ENCODE data around the gene RPL27.

RPL27 gene

DNA sequence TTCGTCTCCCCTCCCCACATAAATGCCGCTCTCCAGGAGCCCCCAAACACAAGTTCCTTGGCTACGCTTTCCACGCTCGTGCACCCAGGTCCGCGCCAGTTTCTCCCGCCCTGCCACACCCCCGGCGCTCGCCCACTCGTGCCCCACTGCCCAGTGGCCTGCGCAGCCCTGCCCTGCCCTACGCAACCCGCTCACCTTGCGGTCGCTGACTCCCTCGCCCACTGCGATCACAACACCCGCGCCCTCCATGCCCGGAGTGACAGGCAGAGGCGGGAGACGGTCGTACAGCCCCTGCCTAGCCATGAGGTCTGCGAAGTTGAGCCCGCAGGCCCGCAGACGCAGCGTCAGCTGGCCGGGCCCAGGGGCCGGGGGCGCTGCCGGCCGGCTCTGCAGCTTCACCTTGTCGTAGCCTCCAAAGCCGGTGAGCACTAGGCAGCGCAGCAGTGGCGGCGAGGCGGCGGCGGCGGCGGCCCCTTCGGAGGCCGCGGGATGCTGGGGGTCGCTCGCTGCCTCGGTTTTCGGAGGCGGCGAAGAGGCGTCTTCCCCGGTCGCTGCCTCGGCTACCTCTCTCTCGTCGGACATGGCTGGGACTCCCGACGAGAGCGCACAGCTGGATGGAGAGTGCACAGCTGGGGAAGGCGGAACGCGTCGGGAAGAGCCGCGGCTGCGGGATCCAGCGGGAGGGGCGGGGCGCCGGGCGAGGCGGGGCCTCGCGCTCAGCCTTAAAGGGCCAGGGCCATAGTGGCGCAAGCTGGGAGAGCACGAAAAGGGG is 23.7 kb downstream of the RPL27 start, which contains the start of gene VAT1:
TSS of gene VAT1 (minus strand) at position 645 of the 772 bp plus-strand sequence. CDS start at position 582, 63 bp downstream.
- FAIRE-seq: no peak

DNA sequence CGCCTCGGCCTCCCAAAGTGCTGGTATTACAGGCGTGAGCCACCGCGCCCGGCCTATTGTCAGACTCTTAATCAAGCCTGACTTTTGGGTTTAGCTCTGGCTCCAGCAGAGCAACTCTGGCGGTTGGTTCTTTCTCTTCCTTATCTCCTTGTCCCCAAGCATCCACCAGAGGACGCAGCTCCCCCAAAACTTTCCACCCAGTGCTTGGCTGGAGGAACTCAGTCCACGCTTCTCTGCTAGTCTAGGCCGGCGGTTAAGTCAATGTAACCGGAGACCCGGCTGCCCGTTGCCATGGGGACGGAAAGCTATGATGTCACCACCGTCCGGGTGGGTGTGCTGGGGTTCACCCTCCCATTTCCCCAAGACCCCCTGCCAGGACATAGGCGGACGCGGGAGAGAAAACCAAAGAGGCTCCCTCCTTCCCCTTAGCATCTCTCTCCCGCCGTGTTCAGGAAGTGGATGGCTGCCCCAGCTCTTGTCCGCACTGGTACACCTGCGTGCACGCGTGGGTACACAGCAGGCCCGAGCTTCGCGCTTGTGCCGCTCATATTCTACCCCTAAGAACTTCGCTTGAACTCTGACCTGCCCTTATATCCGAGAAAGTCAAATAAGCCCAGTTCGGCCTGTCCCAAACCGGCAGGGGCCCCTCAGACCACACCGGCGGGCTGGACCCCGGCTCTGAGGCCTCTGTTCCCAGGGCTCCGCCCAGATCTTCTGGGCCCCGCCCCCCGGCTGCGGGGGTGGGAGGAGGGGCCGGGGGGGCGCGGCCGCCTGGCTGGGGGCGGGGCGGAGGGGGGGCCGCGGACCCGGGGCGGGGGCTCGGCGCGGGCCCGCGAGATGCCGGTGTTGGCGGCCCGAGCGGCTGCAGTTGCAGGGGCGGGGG is 26.4 kb downstream of the RPL27 start, which contains the start of gene RND2:
TSS of gene RND2 (plus strand) at position 825 of the 883 bp plus-strand sequence. CDS start 117 bp downstream, outside the sequence.
- FAIRE-seq: no peak

DNA sequence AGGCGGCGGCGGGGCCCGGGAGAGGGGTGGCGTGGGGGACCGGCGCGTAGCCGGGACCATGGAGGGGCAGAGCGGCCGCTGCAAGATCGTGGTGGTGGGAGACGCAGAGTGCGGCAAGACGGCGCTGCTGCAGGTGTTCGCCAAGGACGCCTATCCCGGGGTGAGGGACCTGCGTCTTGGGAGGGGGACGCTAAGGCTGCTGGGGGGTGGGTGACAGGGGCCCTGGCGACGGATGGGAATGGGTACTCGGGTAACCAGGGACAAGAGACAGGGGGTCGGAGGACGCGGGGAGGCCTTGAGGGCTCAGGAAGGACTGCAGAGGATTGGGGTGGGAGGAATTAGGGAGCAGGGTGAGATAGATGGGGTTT is 27.1 kb downstream of the RPL27 start:
- no peak for FAIRE-seq

DNA sequence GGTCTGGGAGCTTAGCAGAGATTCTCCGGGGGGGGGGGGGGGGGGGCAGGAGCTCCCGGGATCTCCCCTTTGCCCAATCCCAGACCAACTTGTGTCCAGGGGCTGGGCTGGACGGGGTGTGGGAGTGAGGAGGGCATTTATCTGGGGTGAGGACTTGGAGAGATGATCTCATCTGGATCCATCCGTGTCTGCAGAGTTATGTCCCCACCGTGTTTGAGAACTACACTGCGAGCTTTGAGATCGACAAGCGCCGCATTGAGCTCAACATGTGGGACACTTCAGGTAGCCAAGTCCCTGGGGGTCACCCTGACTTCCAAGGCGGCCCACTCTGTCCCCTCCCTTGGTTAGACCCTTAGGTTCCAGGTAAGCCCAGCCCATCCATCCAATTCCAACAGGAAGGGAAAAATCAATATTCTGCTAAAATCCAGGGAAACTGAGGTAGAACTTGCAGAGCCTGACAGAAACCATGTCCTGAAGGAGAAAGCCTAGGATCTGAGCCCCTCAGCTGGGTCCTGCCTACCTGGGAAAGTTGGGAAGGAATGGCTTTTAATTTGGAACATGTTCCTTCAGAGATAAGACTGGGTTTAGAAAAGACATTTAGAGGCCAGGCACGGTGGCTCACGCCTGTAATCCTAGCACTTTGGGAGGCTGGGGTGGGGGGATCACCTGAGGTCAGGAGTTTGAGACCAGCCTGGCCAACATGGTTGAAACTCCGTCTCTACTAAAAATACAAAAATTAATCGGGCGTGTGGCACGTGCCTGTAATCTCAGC is 27.7 kb downstream of the RPL27 start:
- FAIRE-seq: no peak

DNA sequence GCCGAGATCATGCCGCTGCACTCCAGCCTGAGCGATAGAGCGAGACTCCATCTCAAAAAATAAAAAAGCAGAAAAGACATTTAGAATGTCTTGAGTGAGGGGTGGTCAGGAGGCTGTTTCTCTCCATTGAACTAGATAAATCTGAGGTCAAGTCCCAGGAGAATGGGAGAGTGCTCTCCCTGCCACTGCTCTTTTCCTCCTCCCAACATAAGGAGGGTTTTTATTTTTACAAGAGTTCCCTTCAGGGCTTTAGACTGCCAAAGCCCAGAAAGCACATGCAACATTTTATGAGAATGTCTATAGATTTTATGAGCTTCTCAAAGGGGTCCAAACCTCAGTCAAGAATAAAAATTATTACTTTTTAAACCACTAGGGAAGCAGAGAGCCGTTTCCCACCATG is 28.4 kb downstream of the RPL27 start:
- no peak for FAIRE-seq

DNA sequence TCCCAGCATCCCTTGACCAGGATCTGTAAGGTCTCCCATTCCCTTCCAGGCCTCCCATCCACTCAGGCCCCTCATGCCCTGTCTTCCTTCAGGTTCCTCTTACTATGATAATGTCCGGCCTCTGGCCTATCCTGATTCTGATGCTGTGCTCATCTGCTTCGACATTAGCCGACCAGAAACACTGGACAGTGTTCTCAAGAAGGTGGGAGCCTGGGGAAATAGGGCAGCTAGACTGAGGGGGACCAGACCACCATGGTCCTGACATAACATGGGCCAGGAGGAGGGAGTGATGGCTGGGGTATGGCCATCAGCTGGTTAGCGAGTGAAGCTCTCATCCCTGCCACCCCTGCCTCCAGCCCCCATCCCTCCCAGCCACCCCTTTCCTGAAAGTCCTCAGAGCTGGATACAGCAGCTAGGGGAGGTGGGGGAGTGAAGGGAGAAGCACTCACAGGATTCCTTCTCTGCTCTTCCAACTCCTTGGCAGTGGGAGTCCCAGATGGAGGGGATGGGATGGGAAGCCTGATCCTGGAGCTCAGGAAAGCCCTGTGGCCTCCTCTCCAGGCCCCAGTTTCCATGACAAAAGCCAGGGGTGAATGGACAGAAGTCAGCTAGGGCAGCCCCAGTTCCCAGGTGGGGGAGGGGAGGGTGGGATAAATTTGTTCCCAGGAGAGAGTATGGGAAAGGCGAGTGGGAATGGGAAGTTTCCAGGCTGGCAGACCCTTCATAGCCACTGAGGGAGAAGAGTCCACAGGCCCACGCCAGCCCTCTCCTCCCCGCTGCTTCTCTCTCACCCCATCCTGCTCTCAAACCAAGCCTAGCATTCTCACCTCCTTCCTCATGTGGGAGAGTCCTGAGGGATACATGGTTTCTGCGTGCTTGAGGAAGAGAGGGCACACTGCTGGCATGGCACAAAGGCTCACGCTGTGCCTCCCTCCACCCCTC is 29.1 kb downstream of the RPL27 start:
- no peak for FAIRE-seq

DNA sequence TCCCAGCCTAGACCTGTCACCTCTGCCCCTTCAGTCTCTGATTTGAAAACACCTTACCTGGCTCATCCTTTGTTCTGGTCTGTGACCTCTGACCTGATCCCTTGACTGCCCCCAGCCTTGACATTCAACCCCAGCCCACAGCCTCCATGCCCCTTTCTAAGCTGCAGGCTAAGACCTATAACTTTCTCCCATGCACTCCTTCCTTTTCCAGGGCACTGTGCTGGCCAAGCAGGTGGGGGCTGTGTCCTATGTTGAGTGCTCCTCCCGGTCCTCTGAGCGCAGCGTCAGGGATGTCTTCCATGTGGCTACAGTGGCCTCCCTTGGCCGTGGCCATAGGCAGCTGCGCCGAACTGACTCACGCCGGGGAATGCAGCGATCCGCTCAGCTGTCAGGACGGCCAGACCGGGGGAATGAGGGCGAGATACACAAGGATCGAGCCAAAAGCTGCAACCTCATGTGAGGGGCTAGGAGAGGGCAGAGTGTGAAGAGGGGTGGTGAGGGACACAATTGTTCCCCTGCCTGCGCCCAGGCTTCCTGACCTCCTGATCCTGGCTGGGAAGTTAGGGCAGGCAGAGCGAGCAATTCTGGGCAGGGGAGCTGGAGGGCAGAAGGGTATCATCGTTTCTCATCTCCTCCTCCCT is 30.1 kb downstream of the RPL27 start:
- FAIRE-seq: no peak

DNA sequence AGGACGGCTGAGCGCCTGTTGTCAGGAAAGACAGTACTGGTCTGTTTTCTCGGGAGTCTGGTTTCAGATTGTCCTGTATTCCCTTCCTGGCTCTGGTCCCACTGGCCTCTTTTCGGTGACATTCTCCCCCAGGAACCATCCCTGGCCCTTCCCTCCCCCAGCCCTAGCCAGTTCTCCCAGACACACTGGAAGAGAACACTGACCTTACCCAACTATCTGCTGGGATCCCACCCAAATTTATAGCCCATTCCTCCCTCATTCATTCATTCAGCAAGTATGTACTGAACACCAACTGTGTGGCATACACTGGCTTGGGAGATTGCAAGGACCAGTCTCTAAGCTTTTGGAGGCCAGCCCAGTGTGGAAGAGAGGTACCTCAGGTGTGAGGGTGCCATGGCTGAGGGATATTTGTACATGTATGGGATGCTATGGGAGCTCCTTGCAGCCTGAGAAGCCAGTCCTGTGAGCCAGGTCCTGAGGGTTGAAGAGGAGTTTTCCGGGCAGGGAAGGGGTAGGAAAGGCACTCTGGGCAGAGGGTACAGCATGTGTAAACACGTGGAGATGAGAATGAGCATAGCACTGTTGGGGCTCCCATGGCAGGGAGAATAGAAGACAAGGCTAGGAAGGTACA is 32.0 kb downstream of the RPL27 start:
- FAIRE-seq: no peak

DNA sequence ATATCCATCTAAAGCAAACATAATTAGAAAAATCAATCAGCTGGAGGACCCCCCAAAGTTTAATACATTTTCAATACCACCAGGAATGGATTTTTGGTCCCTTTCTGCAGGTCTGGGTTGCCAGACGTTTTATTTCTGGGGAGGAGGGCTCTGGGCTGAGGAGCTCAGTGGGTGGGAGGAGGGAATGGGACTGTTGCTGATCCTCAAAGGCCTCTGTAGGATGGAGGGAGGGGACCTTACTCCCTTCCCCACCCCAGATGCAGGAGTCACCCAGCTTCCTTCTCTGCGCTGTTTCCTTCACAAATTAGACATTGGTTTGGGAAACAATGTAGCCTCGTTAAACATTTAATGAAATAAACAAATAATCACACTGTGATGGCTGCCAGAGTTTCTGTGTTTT is 33.4 kb downstream of the RPL27 start:
- no peak for FAIRE-seq

DNA sequence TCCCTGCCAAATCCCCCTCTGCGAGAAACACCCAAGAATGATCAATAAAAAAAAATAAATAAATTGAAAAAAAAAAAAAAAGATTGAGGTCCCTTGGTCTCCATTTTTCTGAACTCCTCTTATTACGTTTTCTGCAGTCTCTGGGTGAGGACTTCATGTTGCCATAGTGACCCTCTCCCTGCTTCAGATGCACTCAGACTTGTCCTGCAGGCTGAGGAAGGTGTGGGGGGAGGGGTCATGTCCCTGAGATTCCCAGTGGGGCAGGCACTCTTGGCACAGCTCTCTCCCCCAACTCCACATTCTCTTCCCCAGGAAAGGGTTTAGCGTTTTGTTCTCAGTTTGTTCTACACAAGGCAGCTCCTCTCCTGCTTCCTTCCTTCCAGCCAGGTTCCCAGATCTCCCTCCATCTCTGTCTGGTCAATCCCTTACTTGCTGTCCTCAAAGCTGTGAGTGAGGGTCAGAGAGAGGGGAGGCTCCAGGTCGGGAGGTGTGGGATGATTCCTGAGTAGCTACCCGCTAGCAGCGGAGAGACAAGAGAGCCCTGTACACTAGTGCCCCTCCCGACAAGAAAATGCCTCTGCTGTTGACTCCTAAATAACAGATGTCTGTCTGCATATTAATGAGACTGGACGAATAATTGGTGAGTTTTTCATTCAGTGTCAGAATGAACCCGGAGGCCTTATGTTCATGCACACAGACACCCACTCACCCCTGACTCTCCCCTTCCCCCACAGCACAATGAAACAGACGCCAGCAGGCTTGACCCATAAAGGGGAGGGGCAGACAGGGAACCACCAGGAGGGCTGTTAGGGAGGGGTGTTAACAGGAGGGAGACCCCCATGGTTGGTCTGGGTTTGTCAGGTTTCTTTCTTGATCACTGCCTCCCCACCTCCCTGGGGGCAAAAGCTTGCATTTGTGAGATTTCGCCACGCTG is 36.0 kb downstream of the RPL27 start:
- FAIRE-seq: no peak

DNA sequence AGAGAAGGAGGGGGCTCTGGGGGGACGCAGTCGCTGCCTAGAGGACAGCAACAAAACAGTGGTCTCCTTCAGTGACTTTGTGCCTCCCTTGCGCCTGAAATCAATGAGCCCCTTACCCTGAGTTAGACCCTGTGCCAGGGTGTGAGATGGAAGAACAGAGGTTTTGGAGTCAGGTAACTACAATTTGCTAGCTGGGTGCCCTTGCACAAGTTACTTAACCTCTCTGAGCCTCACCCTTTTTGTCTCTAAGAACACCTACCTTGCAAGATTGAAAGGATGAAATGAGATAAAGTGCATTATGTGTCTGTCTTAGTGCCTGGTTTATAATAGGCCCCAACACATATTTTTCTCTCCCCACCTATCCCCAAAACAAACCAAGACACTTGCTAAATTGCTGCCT is 36.7 kb downstream of the RPL27 start:
- FAIRE-seq: no peak

DNA sequence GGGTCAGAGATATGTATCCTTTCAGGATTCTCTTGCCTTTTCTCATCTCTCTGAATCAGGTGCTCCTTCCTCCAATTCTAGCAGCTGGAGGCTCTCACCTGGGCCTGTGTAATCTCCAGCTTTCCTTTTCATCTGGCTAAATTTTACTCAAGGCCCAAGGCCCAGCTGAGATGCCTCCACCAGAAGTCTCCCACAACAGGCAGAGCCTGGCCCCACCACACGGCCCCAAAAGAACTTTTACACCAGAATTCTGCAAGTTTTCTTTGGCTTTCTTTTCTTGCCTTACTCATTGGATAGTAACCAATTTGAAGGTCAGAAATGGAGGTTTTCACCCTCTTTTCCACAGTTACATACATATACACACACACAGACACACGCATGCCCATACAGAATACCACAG is 41.4 kb downstream of the RPL27 start:
- FAIRE-seq: no peak

DNA sequence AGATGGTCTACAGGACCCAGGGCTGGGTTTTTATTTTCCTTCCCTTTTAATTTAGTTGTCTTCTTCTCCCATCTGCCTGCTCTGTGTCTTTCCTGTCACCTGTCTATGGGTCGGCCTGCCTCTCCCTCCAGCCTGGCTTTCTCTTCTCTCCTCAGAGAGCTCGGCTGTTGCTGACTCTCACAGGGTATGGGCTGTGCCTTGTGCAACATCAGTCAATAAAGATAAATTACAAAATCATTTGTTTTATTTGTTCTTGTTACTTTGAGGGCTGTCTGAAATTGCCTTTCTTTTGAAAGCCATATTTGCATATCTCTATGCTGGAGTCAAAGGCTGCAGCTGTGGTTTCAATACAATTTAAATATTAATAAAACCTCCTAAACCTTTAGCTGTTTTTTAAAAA is 42.4 kb downstream of the RPL27 start:
- FAIRE-seq: no peak

DNA sequence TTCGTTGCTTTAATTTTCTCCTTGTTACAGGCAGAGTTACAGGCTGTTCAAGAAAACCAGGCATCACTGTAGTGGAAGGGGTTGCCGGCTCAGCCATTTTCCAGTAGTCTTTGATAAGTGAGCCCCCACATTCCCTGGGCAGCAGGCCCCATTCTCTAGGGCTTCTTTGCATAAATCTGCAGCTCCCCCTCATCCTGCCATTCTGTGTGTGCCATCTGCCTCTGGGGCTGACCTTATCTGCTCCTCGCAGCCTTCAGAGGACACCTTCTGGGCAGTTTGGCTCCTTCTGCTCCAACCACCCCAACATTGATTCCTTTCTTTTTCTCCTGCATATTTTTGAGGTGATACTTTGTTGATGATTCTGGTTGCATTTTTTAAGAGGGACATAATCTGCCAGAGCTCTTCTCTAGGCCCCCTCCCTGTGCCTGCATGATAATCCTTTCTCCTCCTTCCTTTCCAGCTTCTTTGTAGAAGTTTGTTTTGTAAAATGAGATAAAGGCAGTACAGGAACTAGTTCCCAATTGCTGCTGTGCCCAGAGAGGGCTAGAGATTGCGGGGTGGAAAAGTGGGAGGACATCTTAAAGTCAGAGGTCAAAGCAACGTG is 43.9 kb downstream of the RPL27 start:
- FAIRE-seq: no peak

DNA sequence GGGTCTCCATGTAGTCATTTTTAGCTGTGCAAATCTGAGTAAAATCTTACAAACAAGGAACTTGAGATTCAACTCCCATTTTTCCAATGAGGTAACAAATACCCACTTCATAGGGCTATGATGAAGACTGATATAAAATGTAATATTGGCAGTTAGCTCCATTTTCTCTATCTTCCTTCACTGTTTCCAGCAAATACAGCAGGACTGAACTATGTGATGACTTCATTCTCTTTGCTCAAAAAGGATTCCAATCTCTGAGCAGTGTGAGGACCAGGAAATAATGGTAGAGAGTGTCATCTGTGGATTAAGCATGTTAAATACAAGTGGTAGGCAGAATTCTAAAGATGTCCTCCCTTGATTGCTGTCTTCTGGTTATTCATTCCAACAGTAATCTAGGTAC is 45.1 kb downstream of the RPL27 start:
- no peak for FAIRE-seq

DNA sequence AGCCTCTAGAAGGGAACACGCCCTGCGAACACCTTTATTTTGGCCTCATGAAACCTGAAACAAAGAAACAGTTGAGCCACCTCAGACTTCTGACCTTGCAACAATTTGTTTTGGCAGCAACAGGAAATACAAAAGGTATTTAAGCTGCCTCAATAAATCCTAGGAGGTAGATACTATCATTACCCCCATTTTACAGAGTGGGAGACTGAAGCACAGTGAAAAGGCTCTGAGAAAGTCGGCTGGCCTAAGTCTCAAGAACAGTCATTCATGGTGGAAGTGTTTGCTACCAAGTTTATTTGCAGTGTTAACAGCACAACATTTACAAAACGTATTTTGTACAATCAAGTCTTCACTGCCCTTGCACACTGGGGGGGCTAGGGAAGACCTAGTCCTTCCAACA is 45.8 kb downstream of the RPL27 start:
- no peak for FAIRE-seq

DNA sequence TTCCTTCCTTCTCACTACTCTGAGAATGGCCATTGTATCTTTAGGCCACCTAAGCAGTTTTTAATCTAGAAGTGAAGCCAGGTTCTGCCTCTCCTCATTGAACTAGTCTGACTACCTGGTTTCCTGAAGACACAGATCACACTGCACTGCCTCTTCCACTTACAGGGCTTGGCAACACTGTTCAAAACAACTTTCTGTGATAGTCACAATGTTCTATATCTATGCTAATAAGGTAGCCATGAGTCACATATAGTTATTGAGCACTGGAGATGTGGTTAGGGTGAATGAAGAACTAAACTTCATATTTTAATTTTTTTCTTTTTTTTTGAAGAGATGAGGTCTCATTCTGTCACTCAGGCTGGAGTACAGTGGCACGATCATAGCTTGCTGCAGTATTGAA is 53.8 kb downstream of the RPL27 start:
- no peak for FAIRE-seq

Data from TTC549 (cell line).